ENCODE results near the gene SAP130.

DNA sequence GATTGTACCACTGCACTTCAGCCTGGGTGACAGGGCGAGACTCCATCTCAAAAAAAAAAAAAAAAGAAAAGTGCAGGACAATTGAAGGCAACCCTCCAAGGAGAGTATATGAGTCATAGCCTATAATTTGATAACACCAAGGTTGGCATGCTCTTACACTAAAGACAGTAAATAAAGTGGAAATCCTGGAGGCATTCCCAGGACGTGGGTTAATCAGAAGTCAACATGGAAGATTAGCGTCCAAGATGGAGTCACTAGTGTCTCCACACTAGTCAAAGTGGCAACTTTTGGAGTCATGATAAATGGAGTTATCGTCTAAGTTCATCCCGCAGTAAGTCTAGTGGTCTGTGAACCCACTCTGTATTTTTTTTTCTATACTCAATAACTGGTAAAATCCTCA, 41.9 kb upstream of the SAP130 start:
- no peak for TF ChIP-seq EZH2 (IDR thresholded peaks at IDR 0.05; ENCODE audit: insufficient read depth, poor library complexity, severe bottlenecking)
- TF ChIP-seq EZH2phosphoT487 (IDR thresholded peaks at IDR 0.05; ENCODE audit: insufficient read depth, low read depth), result no peak

All from GM23248 (cell line).